Measurements from ENCODE around the gene SOX5.

- TF ChIP-seq CTCF (IDR thresholded peaks at IDR 0.05; ENCODE audit: low read depth, low read length): no peak
- TF ChIP-seq POLR2A (IDR thresholded peaks at IDR 0.05; ENCODE audit: extremely low read depth, insufficient read length): no peak
- no peak for TF ChIP-seq MYC (IDR thresholded peaks at IDR 0.05; ENCODE audit: low read depth, low read length)
Measured at GRCh38 chr12:23921099-23921856, 28.2 kb downstream of the SOX5 start.

All from NB4 (cell line).